K562 (cell line): Measurements from ENCODE around the gene MRFAP1. TPM values are rescaled to one million over a fixed set of nuclear protein-coding genes. Genes with fewer than 3 reads are reported as not detected.

ENCODE experiments used
- C11orf30 ChIP-seq: fragments of 450-650 bp; IDR thresholded peaks from 2 replicates; pipeline ENCODE4 v1.6.1; 2016; ENCODE audit warnings: low read depth, mild to moderate bottlenecking
- EGR1 ChIP-seq: fragments of 450-650 bp; conservative IDR thresholded peaks from 2 replicates; pipeline ENCODE4 v1.6.1; 2017; ENCODE audit warnings: mild to moderate bottlenecking
- ETV5 ChIP-seq: sonication (generic); formaldehyde crosslinking; IDR thresholded peaks from 2 replicates; pipeline ENCODE4 v1.4.0; 2020; ENCODE audit warnings: low read depth, mild to moderate bottlenecking, missing genetic modification reagents
- MBD2 ChIP-seq: sonication (generic); IDR thresholded peaks from 2 replicates; pipeline ENCODE4 v1.6.1; 2016; ENCODE audit warnings: low read depth, borderline replicate concordance
- PHF20 ChIP-seq: fragments of 450-650 bp; IDR thresholded peaks from 2 replicates; pipeline ENCODE4 v1.6.1; 2018; ENCODE audit not compliant: partially characterized antibody
- TAF9B ChIP-seq: fragments of 450-650 bp; IDR thresholded peaks from 2 replicates; pipeline ENCODE4 v1.6.1; 2018; ENCODE audit warnings: mild to moderate bottlenecking; ENCODE audit not compliant: partially characterized antibody
- ZNF778 ChIP-seq: fragments of 450-650 bp; formaldehyde crosslinking; IDR thresholded peaks from 2 replicates; pipeline ENCODE4 v1.4.0; 2020; ENCODE audit warnings: mild to moderate bottlenecking, moderate library complexity
- polyA plus RNA-seq, 8 experiments: library from polyadenylated mRNA; depleted of rRNA in 4 of 8; stranded (reverse) in 5 of 8; unstranded in 3 of 8; fragments of >200 nt; fragmentation: Nextera tagmentation in 2 of 8; fragmentation: Illumina TruSeq in 1 of 8; extraction: Ambion mirVana in 2 of 8; extraction: Trizol in 1 of 8; gene quantifications; 2 replicates each; pipeline versions ENCODE4 v1.2.1 to v1.2.3, GENCODE V29; 2011 to 2014; ENCODE audit warnings: inconsistent platforms in 1 of 8, missing spikeins in 1 of 8
- total RNA-seq, 7 experiments: library from RNA; depleted of rRNA in 6 of 7; stranded (reverse); fragments of >200 nt in 6 of 7; fragmentation: Illumina TruSeq in 2 of 7; extraction: Trizol in 2 of 7; gene quantifications; 2 replicates each; pipeline versions ENCODE4 v1.2.1 to v1.2.3, GENCODE V29; 2011 to 2021; ENCODE audit warnings: low replicate concordance in 1 of 7
- TF ChIP-seq, protein P1 (sequence below): fragments of 250-450 bp; sonication (Bioruptor Pico); IDR thresholded peaks from 2 replicates; pipeline ENCODE4 v1.4.0; 2020; ENCODE audit warnings: mild to moderate bottlenecking, moderate library complexity, borderline replicate concordance
- TF ChIP-seq, protein P2 (sequence below): IDR thresholded peaks from 2 replicates; pipeline ENCODE4 v1.6.1; 2011; ENCODE audit not compliant: insufficient read length; ENCODE audit errors: extremely low read depth
- TF ChIP-seq, protein P3 (sequence below), 3 experiments: IDR thresholded peaks in 2 of 3; conservative IDR thresholded peaks in 1 of 3; 2 replicates each; pipeline ENCODE4 v1.5.1; 2011 to 2012; ENCODE audit warnings: low read length in 3 of 3, mild to moderate bottlenecking in 3 of 3, control low read depth in 2 of 3, improper control_type of control experiment in 1 of 3, inconsistent platforms in 1 of 3, low read depth in 1 of 3, mixed read lengths in 1 of 3, moderate library complexity in 1 of 3; ENCODE audit not compliant: insufficient read depth in 2 of 3
- TF ChIP-seq, protein P4 (sequence below): sonication (generic); formaldehyde crosslinking; IDR thresholded peaks from 2 replicates; pipeline ENCODE4 v1.9.0; 2022; ENCODE audit warnings: mild to moderate bottlenecking, missing genetic modification reagents
- TF ChIP-seq, protein P5 (sequence below): fragments of 250-450 bp; sonication (Bioruptor Pico); IDR thresholded peaks from 2 replicates; pipeline ENCODE4 v1.6.1; 2021; ENCODE audit warnings: mild to moderate bottlenecking
- TF ChIP-seq, protein P6 (sequence below): conservative IDR thresholded peaks from 2 replicates; pipeline ENCODE4 v1.6.1; 2011; ENCODE audit warnings: low read depth, mild to moderate bottlenecking, low read length; ENCODE audit not compliant: control insufficient read depth
- TF ChIP-seq, protein P7 (sequence below): sonication (generic); formaldehyde crosslinking; IDR thresholded peaks from 2 replicates; pipeline ENCODE4 v1.8.0; 2022; ENCODE audit warnings: mild to moderate bottlenecking, missing genetic modification reagents

The MRFAP1 gene
- total and polyA plus RNA-seq, 9 of the 15 experiments (the other 6 are each of a cell fraction or from before 2014, with no cell fraction given), result 46.0 to 270 (median 151) TPM

DNA sequence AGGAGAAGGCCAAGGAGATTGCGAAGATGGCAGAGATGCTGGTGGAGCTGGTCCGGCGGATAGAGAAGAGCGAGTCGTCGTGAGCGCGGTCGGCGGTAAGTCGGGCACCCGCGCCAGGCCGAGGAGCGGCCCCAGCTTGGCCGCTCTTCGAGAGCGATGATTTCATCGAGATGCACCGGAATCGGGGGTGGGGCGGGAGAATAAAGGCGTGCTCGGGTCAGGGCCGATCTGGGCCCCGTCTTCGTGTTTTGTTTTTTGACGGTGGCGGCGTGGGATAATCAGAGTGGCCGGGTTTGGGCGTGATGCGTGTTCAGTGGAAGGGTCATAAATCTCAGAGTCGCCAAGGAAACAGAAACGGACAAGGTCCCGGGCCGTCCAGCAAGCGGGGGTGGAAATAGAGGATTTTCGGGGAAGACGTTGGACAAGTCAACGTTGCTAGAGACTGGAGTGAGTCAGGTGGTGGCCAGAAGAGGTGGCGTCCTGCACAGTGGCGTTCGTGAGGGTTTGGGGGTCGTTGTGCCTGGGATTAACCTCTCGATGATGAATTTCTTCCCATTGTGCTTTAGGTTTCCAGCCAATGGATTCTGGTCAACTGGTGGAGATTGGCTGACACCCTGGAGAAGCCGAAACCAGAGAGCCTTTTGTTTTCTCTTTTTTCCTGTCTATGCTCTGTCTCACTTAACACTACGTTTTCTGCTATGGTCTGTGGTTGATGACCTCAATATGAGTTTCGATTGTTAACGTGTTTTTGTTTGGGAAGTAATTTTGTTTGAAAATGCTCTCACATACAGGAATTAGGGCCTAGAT, 882 bp downstream of the MRFAP1 start (continued):
- TF ChIP-seq, protein P1, sequence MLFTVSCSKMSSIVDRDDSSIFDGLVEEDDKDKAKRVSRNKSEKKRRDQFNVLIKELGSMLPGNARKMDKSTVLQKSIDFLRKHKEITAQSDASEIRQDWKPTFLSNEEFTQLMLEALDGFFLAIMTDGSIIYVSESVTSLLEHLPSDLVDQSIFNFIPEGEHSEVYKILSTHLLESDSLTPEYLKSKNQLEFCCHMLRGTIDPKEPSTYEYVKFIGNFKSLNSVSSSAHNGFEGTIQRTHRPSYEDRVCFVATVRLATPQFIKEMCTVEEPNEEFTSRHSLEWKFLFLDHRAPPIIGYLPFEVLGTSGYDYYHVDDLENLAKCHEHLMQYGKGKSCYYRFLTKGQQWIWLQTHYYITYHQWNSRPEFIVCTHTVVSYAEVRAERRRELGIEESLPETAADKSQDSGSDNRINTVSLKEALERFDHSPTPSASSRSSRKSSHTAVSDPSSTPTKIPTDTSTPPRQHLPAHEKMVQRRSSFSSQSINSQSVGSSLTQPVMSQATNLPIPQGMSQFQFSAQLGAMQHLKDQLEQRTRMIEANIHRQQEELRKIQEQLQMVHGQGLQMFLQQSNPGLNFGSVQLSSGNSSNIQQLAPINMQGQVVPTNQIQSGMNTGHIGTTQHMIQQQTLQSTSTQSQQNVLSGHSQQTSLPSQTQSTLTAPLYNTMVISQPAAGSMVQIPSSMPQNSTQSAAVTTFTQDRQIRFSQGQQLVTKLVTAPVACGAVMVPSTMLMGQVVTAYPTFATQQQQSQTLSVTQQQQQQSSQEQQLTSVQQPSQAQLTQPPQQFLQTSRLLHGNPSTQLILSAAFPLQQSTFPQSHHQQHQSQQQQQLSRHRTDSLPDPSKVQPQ (CRISPR knock-in tag), result no peak
- TF ChIP-seq ETV5 (CRISPR knock-in tag), result no peak
- TF ChIP-seq MBD2, result no peak
- no peak for TF ChIP-seq C11orf30
- TF ChIP-seq ZNF778 (CRISPR knock-in tag), result no peak
- TF ChIP-seq, protein P2, sequence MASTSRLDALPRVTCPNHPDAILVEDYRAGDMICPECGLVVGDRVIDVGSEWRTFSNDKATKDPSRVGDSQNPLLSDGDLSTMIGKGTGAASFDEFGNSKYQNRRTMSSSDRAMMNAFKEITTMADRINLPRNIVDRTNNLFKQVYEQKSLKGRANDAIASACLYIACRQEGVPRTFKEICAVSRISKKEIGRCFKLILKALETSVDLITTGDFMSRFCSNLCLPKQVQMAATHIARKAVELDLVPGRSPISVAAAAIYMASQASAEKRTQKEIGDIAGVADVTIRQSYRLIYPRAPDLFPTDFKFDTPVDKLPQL, result no peak
- no peak for TF ChIP-seq PHF20
- TF ChIP-seq TAF9B, result no peak
- TF ChIP-seq, protein P3, sequence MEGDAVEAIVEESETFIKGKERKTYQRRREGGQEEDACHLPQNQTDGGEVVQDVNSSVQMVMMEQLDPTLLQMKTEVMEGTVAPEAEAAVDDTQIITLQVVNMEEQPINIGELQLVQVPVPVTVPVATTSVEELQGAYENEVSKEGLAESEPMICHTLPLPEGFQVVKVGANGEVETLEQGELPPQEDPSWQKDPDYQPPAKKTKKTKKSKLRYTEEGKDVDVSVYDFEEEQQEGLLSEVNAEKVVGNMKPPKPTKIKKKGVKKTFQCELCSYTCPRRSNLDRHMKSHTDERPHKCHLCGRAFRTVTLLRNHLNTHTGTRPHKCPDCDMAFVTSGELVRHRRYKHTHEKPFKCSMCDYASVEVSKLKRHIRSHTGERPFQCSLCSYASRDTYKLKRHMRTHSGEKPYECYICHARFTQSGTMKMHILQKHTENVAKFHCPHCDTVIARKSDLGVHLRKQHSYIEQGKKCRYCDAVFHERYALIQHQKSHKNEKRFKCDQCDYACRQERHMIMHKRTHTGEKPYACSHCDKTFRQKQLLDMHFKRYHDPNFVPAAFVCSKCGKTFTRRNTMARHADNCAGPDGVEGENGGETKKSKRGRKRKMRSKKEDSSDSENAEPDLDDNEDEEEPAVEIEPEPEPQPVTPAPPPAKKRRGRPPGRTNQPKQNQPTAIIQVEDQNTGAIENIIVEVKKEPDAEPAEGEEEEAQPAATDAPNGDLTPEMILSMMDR (IDR thresholded peaks at IDR 0.05 in 2 of 3, conservative IDR thresholded peaks at IDR 0.05 in 1 of 3; ENCODE audit: insufficient read depth in 2 of 3, low read depth in 1 of 3, low read length in 3 of 3), result no peak
- peak; percentile 82 for TF ChIP-seq EGR1
- TF ChIP-seq, protein P4, sequence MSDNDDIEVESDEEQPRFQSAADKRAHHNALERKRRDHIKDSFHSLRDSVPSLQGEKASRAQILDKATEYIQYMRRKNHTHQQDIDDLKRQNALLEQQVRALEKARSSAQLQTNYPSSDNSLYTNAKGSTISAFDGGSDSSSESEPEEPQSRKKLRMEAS (CRISPR knock-in tag), result peak; percentile 72
- TF ChIP-seq, protein P5, sequence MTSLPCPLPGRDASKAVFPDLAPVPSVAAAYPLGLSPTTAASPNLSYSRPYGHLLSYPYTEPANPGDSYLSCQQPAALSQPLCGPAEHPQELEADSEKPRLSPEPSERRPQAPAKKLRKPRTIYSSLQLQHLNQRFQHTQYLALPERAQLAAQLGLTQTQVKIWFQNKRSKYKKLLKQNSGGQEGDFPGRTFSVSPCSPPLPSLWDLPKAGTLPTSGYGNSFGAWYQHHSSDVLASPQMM (CRISPR knock-in tag), result no peak
- TF ChIP-seq, protein P6, sequence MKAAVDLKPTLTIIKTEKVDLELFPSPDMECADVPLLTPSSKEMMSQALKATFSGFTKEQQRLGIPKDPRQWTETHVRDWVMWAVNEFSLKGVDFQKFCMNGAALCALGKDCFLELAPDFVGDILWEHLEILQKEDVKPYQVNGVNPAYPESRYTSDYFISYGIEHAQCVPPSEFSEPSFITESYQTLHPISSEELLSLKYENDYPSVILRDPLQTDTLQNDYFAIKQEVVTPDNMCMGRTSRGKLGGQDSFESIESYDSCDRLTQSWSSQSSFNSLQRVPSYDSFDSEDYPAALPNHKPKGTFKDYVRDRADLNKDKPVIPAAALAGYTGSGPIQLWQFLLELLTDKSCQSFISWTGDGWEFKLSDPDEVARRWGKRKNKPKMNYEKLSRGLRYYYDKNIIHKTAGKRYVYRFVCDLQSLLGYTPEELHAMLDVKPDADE, result no peak; the same call in 1 of the 2 replicates
- TF ChIP-seq, protein P7, sequence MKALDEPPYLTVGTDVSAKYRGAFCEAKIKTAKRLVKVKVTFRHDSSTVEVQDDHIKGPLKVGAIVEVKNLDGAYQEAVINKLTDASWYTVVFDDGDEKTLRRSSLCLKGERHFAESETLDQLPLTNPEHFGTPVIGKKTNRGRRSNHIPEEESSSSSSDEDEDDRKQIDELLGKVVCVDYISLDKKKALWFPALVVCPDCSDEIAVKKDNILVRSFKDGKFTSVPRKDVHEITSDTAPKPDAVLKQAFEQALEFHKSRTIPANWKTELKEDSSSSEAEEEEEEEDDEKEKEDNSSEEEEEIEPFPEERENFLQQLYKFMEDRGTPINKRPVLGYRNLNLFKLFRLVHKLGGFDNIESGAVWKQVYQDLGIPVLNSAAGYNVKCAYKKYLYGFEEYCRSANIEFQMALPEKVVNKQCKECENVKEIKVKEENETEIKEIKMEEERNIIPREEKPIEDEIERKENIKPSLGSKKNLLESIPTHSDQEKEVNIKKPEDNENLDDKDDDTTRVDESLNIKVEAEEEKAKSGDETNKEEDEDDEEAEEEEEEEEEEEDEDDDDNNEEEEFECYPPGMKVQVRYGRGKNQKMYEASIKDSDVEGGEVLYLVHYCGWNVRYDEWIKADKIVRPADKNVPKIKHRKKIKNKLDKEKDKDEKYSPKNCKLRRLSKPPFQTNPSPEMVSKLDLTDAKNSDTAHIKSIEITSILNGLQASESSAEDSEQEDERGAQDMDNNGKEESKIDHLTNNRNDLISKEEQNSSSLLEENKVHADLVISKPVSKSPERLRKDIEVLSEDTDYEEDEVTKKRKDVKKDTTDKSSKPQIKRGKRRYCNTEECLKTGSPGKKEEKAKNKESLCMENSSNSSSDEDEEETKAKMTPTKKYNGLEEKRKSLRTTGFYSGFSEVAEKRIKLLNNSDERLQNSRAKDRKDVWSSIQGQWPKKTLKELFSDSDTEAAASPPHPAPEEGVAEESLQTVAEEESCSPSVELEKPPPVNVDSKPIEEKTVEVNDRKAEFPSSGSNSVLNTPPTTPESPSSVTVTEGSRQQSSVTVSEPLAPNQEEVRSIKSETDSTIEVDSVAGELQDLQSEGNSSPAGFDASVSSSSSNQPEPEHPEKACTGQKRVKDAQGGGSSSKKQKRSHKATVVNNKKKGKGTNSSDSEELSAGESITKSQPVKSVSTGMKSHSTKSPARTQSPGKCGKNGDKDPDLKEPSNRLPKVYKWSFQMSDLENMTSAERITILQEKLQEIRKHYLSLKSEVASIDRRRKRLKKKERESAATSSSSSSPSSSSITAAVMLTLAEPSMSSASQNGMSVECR (CRISPR knock-in tag), result 0 out of 2 replicates have a peak, but pooled peaks have one; percentile 9
